Astrocyte of the hippocampus (primary cell): ENCODE measurements around the gene SAP25.
"Not testable (repeated sequence)": the region's sequence is repeated elsewhere in the genome, so short reads cannot be mapped to it uniquely, and the experiment has no call there.

Experiments
- DNase-seq: peaks from one replicate; pipeline ENCODE4 v3.0.0; 2011; ENCODE audit warnings: low read depth, low spot score

The SAP25 gene

DNA sequence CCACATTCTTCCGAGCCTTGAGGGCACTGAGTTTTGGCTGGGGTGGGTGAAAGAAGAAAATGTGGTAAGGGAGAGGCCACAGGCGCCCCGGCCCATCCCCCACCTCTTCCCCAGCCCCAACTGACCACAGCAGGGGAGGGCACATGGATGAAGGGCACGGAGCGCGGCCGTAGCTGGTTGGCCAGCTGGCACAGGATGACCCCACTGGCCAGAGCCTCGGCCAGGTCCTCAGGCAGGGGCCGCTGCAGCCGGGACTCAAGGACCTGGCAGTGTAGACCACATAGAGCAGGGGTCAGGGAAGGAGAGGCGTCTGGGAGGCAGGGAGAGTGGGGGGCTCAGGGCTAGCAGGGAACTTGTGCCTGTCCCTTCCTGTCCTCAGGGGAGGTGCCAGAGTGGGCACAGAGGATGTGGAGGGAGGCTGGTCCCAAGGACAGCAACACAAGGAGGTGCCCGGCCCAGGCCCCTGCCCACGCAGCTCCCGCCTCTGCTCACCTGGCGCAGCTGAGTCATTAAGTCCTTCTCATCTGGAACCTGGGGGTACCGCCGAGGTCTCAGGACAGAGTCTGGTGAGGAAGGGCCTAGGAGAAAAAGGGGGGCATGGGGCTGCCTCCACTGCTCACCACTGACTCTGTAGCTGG, 2.2 kb upstream of the SAP25 start:
- no peak for DNase-seq

- DNase-seq, result no peak
Observed at GRCh38 chr7:100575206-100575631, 1.5 kb upstream of the SAP25 start.

GRCh38 chr7:100574362-100575205, 884 bp upstream of the SAP25 start:
- DNase-seq, result no peak

- DNase-seq, result no peak
Observed at GRCh38 chr7:100572949-100573675, 588 bp downstream of the SAP25 start.

GRCh38 chr7:100572281-100572948, 1.3 kb downstream of the SAP25 start:
- no peak for DNase-seq

- DNase-seq, result no peak
Observed at GRCh38 chr7:100571829-100572116, 1.9 kb downstream of the SAP25 start.

GRCh38 chr7:100570954-100571828, 2.5 kb downstream of the SAP25 start:
- peak; percentile 57 for DNase-seq

DNA sequence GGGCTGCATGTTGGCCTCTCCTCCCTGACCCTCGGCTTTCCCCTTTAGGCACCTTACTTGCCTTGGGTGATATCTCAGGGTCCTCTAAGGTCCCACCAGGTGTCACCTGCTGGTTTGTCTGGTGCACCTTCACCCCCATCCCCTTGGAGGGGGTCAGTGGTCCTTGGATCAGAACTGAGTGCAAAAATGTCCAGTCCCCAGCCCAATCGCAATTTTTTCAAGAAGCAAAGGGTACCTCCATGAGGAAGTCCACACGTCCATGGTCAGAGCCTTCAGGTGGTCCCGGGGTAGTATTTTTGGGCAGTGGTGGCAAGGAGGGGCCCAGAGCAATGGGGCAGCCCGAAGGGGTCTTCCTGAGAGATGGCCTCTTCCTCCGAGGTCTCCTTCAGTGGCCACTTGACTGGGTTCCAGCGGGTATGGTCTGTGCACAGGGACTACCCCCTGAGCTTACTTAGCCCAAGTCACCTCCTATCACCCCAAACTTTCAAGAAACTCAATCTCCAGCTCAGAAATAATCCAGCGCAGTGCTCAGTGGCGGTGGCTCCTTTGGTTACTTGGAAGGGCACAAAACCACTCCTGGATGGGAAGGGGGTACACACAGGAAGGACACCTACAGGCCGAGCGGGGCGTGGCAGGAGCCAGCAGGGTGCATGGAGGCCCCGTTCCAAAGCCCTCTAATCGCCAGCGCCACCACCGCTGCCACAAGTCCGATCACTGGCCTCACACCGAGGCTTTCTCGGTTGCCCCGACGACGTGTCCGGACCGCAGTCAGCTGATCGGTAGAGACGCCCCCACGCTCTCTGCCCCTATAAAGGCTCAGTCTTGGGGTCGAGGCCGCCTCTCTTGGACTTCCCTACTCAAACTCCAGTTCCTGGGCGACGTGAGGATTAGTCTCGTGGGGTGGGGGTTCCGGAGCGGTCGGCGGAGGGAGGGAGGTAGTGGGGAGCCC, 4.5 kb downstream of the SAP25 start:
- peak; percentile 68 for DNase-seq

DNA sequence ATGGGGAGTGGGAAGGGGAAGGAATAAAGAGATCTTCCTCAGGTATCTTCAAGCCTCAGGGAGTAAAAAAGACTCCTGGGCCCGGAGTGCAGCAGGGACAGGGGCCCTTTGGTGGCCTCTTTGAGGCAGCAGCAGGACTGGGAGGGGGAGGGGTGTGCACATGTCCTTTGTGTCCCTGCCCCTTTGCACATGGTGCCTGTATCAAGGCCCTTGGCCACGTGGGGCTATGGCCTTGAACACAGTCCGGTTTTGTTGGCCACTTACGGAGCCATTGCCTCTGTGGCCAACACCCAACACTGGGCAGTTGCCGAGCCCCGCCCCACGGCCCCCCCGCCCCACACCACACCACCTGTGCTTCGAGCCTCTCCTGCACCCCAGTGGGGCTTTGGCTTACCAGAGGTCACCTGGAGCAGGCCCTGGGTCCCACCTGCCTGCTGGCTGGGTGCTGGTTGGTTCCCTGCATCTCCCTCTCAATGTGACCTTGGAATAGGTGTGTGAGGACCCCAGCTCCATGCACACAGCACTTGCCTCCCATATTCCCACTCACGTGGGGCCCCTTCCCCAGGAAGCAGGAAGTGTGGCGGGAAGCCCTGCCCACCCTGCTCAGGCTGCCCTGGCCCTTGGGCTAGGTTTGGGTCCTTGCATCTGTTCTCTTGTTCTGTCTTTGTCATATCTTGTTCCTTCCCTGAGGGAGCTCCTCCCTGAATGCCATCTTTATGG, 5.4 kb downstream of the SAP25 start:
- no peak for DNase-seq

GRCh38 chr7:100567751-100568175, 5.9 kb downstream of the SAP25 start:
- DNase-seq, result no peak

GRCh38 chr7:100567031-100567730, 6.5 kb downstream of the SAP25 start:
- peak; percentile 40 for DNase-seq

DNA sequence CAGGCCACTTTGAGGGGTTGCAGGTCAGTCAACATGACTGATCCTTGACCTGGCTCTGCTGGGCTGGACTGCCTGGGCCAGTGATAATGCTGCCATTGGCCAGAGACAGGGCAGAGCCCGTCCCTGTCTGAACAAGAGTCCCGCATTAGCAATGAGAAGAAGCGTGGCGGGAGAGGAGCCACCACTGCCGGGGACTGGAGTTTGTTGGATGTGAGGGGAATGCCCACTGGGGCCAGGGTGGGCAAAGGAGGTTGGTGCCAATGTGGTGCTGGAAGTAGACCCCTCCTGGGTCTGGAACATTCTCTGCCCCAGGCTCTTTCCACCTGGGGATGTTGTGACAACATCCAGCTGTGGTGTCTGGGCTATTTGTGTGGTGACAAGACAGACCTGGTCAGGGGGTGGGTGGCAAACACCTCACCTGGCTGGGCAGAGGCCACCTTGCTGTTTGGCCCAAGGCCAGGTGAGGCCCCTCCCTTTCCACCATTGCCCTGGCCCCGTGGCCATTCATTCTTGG, 7.6 kb downstream of the SAP25 start:
- no peak for DNase-seq

DNA sequence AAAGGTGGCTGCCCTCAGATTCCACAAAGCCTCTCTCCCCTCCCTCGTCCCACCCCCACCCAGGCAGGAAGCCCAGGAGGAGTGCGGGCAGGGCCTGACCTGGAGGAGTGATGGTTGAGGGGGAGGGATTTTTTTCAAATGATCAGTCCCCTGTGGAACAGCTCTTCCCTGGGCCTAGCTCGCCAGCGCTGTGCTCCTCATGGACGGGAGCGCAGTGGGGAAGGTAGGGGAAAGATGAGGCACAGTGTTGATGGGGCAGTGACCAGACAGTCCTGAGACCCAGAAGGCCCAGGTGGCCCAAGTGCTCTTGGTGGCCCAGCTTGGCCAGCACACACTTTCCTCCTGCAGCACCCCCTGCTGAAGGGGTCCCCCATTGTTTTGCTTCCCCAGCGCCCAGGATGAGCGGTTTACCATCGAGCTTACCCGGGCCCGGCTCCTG, 8.5 kb downstream of the SAP25 start:
- no peak for DNase-seq

GRCh38 chr7:100564405-100564804, 9.3 kb downstream of the SAP25 start:
- not testable (repeated sequence) for DNase-seq

DNA sequence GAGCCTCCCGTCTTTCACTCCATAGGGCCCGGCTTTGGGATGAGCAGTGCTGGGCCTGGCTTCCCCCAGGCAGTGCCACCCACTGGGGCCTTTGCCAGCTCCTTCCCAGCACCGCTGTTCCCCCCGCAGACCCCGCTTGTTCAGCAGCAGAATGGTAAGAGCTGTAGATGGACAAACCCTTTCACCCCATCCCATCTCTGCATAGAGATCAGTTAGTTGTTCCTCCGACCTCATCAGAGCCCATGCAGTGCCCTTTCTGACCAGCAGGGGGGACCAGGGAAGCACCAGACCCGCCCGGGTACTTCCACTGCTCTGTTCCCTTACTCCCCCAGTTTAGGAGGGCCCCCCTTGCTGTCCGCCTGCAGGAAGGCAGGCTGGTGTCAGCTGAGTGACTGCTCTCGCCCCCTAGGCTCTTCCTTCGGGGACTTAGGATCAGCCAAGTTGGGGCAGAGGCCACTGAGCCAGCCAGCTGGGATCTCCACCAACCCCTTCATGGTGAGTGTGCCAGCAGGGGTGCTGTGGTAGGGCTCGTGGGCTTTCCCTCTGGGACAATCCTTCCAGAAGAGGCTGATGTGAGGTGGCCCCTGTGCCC, 9.8 kb downstream of the SAP25 start:
- peak; percentile 78 for DNase-seq

GRCh38 chr7:100563100-100563564, 10.6 kb downstream of the SAP25 start:
- no peak for DNase-seq

DNA sequence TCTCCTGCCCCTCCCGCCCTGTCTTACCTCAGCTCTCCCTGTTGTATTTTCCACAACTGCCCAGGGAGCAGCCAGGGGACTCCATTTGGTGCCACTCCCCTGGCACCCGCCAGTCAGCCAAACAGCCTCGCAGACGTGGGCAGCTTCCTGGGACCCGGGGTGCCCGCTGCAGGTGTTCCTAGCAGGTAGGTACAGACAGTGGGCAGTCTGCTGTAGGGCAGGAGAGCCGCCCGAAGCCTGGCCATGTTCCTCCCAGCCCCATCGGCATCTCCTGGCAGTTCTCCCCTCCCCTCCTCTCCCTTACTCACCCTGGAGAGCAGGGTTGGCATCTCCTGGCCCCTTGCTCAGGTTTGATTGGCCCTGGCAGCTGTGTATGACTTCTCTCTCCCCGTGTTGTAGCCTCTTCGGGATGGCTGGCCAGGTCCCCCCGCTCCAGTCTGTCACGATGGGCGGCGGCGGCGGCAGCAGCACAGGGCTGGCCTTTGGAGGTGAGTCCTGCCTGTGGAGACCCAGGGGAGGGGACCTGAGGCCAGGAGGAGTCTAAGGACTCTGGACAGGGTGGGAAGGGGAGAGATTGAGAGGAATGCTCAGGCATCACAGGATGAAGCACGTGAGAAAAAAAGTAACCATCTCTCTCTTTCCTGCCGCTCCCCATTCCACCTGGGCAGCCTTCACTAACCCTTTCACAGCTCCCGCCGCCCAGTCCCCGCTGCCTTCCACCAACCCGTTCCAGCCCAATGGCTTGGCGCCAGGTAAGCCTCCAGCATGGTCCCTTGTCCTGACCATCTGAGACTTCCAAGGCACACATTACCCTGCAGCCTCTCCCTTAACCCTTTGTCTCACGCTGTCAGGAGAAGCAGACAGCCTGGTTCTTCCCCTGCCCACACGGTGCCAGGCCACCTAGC, 11.3 kb downstream of the SAP25 start:
- DNase-seq, result no peak
